PC-9 (cell line): ENCODE results near the gene OBSCN. TPM values are rescaled to one million over a fixed set of nuclear protein-coding genes. Genes with fewer than 3 reads are reported as not detected.

Experiments
- BruUV-seq: library from RNA; stranded (reverse); fragments of 400-500 nt; replicated peaks from 2 replicates; lab custom pipeline; 2021; lab: Mats Ljungman, UMichigan
- CTCF ChIA-PET: fragments of 300-600 bp; sonication (Branson Sonifier 250); formaldehyde crosslinking; loops from one replicate; lab custom pipeline; 2022; ENCODE audit warnings: antibody characterized with exemption; lab: Charles Lee
- POLR2A ChIA-PET: fragments of 300-600 bp; sonication (Branson Sonifier 250); formaldehyde crosslinking; loops from one replicate; lab custom pipeline; 2022; ENCODE audit warnings: antibody characterized with exemption; ENCODE audit not compliant: unreplicated experiment; lab: Charles Lee
- DNase-seq, 2 experiments: peaks; one replicate each; pipeline versions ENCODE4 v3.0.0 to v3.0.0-alpha.2; 2015 to 2022; ENCODE audit warnings: mixed read lengths in 1 of 2
- H2AFZ ChIP-seq: fragments of 200-600 bp; sonication (generic); 2 replicates; pipeline ENCODE4 v1.8.1; 2017; ENCODE audit warnings: antibody characterized with exemption
- H3F3A ChIP-seq: fragments of 200-600 bp; sonication (generic); 2 replicates; pipeline ENCODE4 v1.8.1; 2017; ENCODE audit warnings: antibody characterized with exemption, mild to moderate bottlenecking, low read depth; ENCODE audit not compliant: insufficient read depth
- H3K27ac ChIP-seq: fragments of 200-600 bp; sonication (generic); 2 replicates; pipeline ENCODE4 v1.6.1; 2016; ENCODE audit warnings: mixed run types
- H3K27me3 ChIP-seq: fragments of 200-600 bp; sonication (generic); 2 replicates; pipeline ENCODE4 v1.6.1; 2016; ENCODE audit warnings: low read depth, mixed run types; ENCODE audit not compliant: insufficient read depth
- H3K36me3 ChIP-seq: fragments of 200-600 bp; sonication (generic); 2 replicates; pipeline ENCODE4 v1.6.1; 2016; ENCODE audit warnings: low read depth, mixed run types
- H3K4me1 ChIP-seq: fragments of 200-600 bp; sonication (generic); replicated peaks from 2 replicates; pipeline ENCODE4 v1.6.1; 2016; ENCODE audit warnings: mixed run types; ENCODE audit not compliant: insufficient read depth
- H3K4me2 ChIP-seq: fragments of 200-600 bp; sonication (generic); 2 replicates; pipeline ENCODE4 v1.6.1; 2017; ENCODE audit warnings: mixed run types
- H3K4me3 ChIP-seq: fragments of 200-600 bp; sonication (generic); 2 replicates; pipeline ENCODE4 v1.6.1; 2016; ENCODE audit warnings: mixed run types
- H3K79me2 ChIP-seq: fragments of 200-600 bp; sonication (generic); 2 replicates; pipeline ENCODE4 v1.6.1; 2017; ENCODE audit warnings: low read depth, mixed run types
- H3K9me2 ChIP-seq: fragments of 200-600 bp; sonication (generic); 2 replicates; pipeline ENCODE4 v1.8.1; 2017; ENCODE audit warnings: mild to moderate bottlenecking; ENCODE audit not compliant: insufficient read depth
- H3K9me3 ChIP-seq: fragments of 200-600 bp; sonication (generic); 2 replicates; pipeline ENCODE4 v1.8.1; 2016; ENCODE audit warnings: low read depth; ENCODE audit not compliant: insufficient read depth
- H4K20me1 ChIP-seq: fragments of 200-600 bp; sonication (generic); 2 replicates; pipeline ENCODE4 v1.8.1; 2017; ENCODE audit not compliant: insufficient read depth
- CTCF ChIP-seq: fragments of 200-600 bp; sonication (generic); conservative IDR thresholded peaks from 2 replicates; pipeline ENCODE4 v1.6.1; 2017; ENCODE audit warnings: mixed run types, antibody characterized with exemption, mild to moderate bottlenecking, moderate library complexity
- EZH2 ChIP-seq: fragments of 200-600 bp; sonication (generic); IDR thresholded peaks from 2 replicates; pipeline ENCODE4 v1.8.0; 2017; ENCODE audit warnings: antibody characterized with exemption, low read depth
- intact Hi-C: fragments of 100-400 bp; cut with micrococcal nuclease; formaldehyde crosslinking; loops from one replicate; pipeline ENCODE4 v1.10.0; 2022; ENCODE audit not compliant: unreplicated experiment
- total RNA-seq: library from RNA; stranded (reverse); gene quantifications from 2 replicates; pipeline ENCODE4 v1.2.3, GENCODE V29; 2021

Gene OBSCN
- total RNA-seq, 1 experiment from 2014 or later, result 62.9 TPM

- peaks cover 24% of the 10 kb centered on the region for H3K4me1 ChIP-seq
- no peaks in the 10 kb centered on the region for H4K20me1 ChIP-seq
- H3K4me3 ChIP-seq, result no peak overlapping the region
- no peaks in the 10 kb centered on the region for H3K27me3 ChIP-seq
- BruUV-seq, result no TSS peak
- TF ChIP-seq CTCF (no peak), EZH2 (no peak)
- intact Hi-C loops, result loop anchor here (5.0 to 10.0 kb wide), 4 partner anchors 163 to 611 kb away; no protein-coding TSS in a partner anchor
- no peaks in the 10 kb centered on the region for H3K9me2 ChIP-seq
- no peak overlapping the region for H3K4me2 ChIP-seq
- ChIA-PET POLR2A (no interaction called here), CTCF (no interaction called here)
- no peaks in the 10 kb centered on the region for H3K36me3 ChIP-seq
- no peaks in the 10 kb centered on the region for H3K9me3 ChIP-seq
- DNase-seq, result no peak
- no peak overlapping the region for H3K27ac ChIP-seq
- H2AFZ ChIP-seq, result no peak overlapping the region
- peaks cover 17% of the 10 kb centered on the region; the same call in 1 of the 2 replicates for H3F3A ChIP-seq
- no peaks in the 10 kb centered on the region for H3K79me2 ChIP-seq
These were observed 167.9 kb downstream of the OBSCN start for GRCh38 chr1:228375578-228376261.

- DNase-seq, result no peak
- no peak overlapping the region for H3K27ac ChIP-seq
These were observed 168.4 kb downstream of the OBSCN start for GRCh38 chr1:228376262-228376628.

More at GRCh38 chr1:228376262-228376628, 168.4 kb downstream of the OBSCN start:
- CTCF ChIA-PET, result no interaction called here
- POLR2A ChIA-PET, result no interaction called here
- intact Hi-C loops, result loop anchor here (5.0 to 10.0 kb wide), 4 partner anchors 164 to 611 kb away; no protein-coding TSS in a partner anchor
- no peak for TF ChIP-seq CTCF
- TF ChIP-seq EZH2, result no peak
- H3K4me3 ChIP-seq, result no peak overlapping the region
- no TSS peak for BruUV-seq
- H3K9me2 ChIP-seq, result no peaks in the 10 kb centered on the region
- H4K20me1 ChIP-seq, result no peaks in the 10 kb centered on the region
- no peak overlapping the region for H3K4me2 ChIP-seq
- H3K27me3 ChIP-seq, result no peaks in the 10 kb centered on the region
- no peaks in the 10 kb centered on the region for H3K9me3 ChIP-seq
- no peak overlapping the region for H2AFZ ChIP-seq
- no peaks in the 10 kb centered on the region for H3K79me2 ChIP-seq
- no peaks in the 10 kb centered on the region for H3K36me3 ChIP-seq
- peaks cover 14% of the 10 kb centered on the region; the same call in 1 of the 2 replicates for H3F3A ChIP-seq
- peaks cover 22% of the 10 kb centered on the region for H3K4me1 ChIP-seq
